Adipocyte (in vitro differentiated cells): Measurements from ENCODE around the gene XRCC3.
A peak's percentile ranks its signal among the peaks of the same experiment; 100 is the strongest.
"Not testable (repeated sequence)": the region's sequence is repeated elsewhere in the genome, so short reads cannot be mapped to it uniquely, and the experiment has no call there.

Experiments
- DNase-seq: peaks from one replicate; pipeline ENCODE4 v3.0.0-alpha.2; 2015; ENCODE audit warnings: low read depth
- H3K27me3 ChIP-seq: replicated peaks from 2 replicates; pipeline ENCODE4 v1.7.0; 2013; ENCODE audit warnings: mild to moderate bottlenecking, low read length, moderate library complexity; ENCODE audit not compliant: control insufficient read depth, insufficient read depth
- H3K36me3 ChIP-seq: 2 replicates; pipeline ENCODE4 v1.7.0; 2013; ENCODE audit warnings: low read length, mild to moderate bottlenecking, moderate library complexity; ENCODE audit not compliant: control insufficient read depth, insufficient read depth, severe bottlenecking
- H3K4me1 ChIP-seq: 2 replicates; pipeline ENCODE4 v1.7.0; 2013; ENCODE audit warnings: mild to moderate bottlenecking, low read length, moderate library complexity; ENCODE audit not compliant: control insufficient read depth, insufficient read depth
- H3K4me3 ChIP-seq: 2 replicates; pipeline ENCODE4 v1.7.0; 2013; ENCODE audit warnings: mild to moderate bottlenecking, low read length, moderate library complexity
- H3K9ac ChIP-seq: 2 replicates; pipeline ENCODE4 v1.7.0; 2013; ENCODE audit warnings: mild to moderate bottlenecking, low read length, moderate library complexity
- H3K9me3 ChIP-seq: 2 replicates; pipeline ENCODE4 v1.7.0; 2013; ENCODE audit warnings: mild to moderate bottlenecking, low read length, moderate library complexity; ENCODE audit not compliant: control insufficient read depth

The XRCC3 gene

GRCh38 chr14:103696070-103696402, 19.2 kb downstream of the XRCC3 start:
- H3K36me3 ChIP-seq: peaks cover 62% of the 10 kb centered on the region
- peak overlapping the region; percentile 48 for H3K9ac ChIP-seq
- no peak overlapping the region for H3K4me3 ChIP-seq
- H3K9me3 ChIP-seq: no peaks in the 10 kb centered on the region
- H3K4me1 ChIP-seq: peaks cover 42% of the 10 kb centered on the region
- H3K27me3 ChIP-seq: no peaks in the 10 kb centered on the region
- DNase-seq: no peak

GRCh38 chr14:103695296-103696069, 19.8 kb downstream of the XRCC3 start:
- peaks cover 36% of the 10 kb centered on the region for H3K4me1 ChIP-seq
- H3K36me3 ChIP-seq: peaks cover 62% of the 10 kb centered on the region
- H3K9me3 ChIP-seq: no peaks in the 10 kb centered on the region
- no peak for DNase-seq
- no peak overlapping the region for H3K9ac ChIP-seq
- no peaks in the 10 kb centered on the region for H3K27me3 ChIP-seq
- no peak overlapping the region for H3K4me3 ChIP-seq

GRCh38 chr14:103694572-103695026, 20.7 kb downstream of the XRCC3 start:
- no peak for DNase-seq
- Histone ChIP-seq H3K36me3 (peaks cover 65% of the 10 kb centered on the region), H3K4me3 (no peak overlapping the region), H3K9me3 (no peaks in the 10 kb centered on the region), H3K9ac (no peak overlapping the region), H3K4me1 (peaks cover 33% of the 10 kb centered on the region), H3K27me3 (no peaks in the 10 kb centered on the region)

GRCh38 chr14:103693515-103693914, 21.7 kb downstream of the XRCC3 start:
- Histone ChIP-seq H3K4me3 (no peak overlapping the region), H3K4me1 (peaks cover 41% of the 10 kb centered on the region), H3K9ac (no peak overlapping the region), H3K36me3 (peaks cover 57% of the 10 kb centered on the region), H3K9me3 (no peaks in the 10 kb centered on the region), H3K27me3 (no peaks in the 10 kb centered on the region)
- DNase-seq: no peak

- Histone ChIP-seq H3K9ac (no peak overlapping the region), H3K4me1 (peaks cover 42% of the 10 kb centered on the region), H3K36me3 (peaks cover 52% of the 10 kb centered on the region), H3K9me3 (no peaks in the 10 kb centered on the region), H3K27me3 (no peaks in the 10 kb centered on the region), H3K4me3 (no peak overlapping the region)
- DNase-seq: no peak
Measured at GRCh38 chr14:103692871-103693270, 22.4 kb downstream of the XRCC3 start.

- Histone ChIP-seq H3K36me3 (peaks cover 55% of the 10 kb centered on the region), H3K9me3 (no peaks in the 10 kb centered on the region), H3K4me3 (no peak overlapping the region), H3K9ac (no peak overlapping the region), H3K27me3 (no peaks in the 10 kb centered on the region), H3K4me1 (peaks cover 41% of the 10 kb centered on the region)
- no peak for DNase-seq
Measured at GRCh38 chr14:103692159-103692558, 23.1 kb downstream of the XRCC3 start.

- H3K4me1 ChIP-seq: peaks cover 39% of the 10 kb centered on the region
- DNase-seq, H3K4me3 ChIP-seq, H3K27me3 ChIP-seq, H3K9me3 ChIP-seq, H3K9ac ChIP-seq: not testable (repeated sequence)
- H3K36me3 ChIP-seq: peaks cover 60% of the 10 kb centered on the region
Measured at GRCh38 chr14:103691655-103692054, 23.6 kb downstream of the XRCC3 start.

GRCh38 chr14:103690332-103690731, 24.9 kb downstream of the XRCC3 start:
- H3K4me3 ChIP-seq: no peak overlapping the region
- DNase-seq: no peak
- H3K27me3 ChIP-seq: no peaks in the 10 kb centered on the region
- no peak overlapping the region for H3K9ac ChIP-seq
- H3K36me3 ChIP-seq: peaks cover 73% of the 10 kb centered on the region
- no peaks in the 10 kb centered on the region for H3K9me3 ChIP-seq
- peaks cover 37% of the 10 kb centered on the region for H3K4me1 ChIP-seq

- no peak for DNase-seq
- Histone ChIP-seq H3K4me3 (no peak overlapping the region), H3K9ac (peak overlapping the region; percentile 9), H3K9me3 (no peaks in the 10 kb centered on the region), H3K36me3 (peaks cover 77% of the 10 kb centered on the region), H3K27me3 (no peaks in the 10 kb centered on the region), H3K4me1 (peaks cover 36% of the 10 kb centered on the region)
Measured at GRCh38 chr14:103688906-103689902, 26.0 kb downstream of the XRCC3 start.

GRCh38 chr14:103688441-103688840, 26.8 kb downstream of the XRCC3 start:
- DNase-seq: no peak
- Histone ChIP-seq H3K27me3 (no peaks in the 10 kb centered on the region), H3K4me1 (peaks cover 36% of the 10 kb centered on the region), H3K9me3 (no peaks in the 10 kb centered on the region), H3K9ac (peak overlapping the region; percentile 9), H3K36me3 (peaks cover 76% of the 10 kb centered on the region), H3K4me3 (no peak overlapping the region)

- Histone ChIP-seq H3K9me3 (no peaks in the 10 kb centered on the region), H3K27me3 (no peaks in the 10 kb centered on the region), H3K4me1 (peaks cover 36% of the 10 kb centered on the region), H3K9ac (no peak overlapping the region), H3K36me3 (peaks cover 76% of the 10 kb centered on the region), H3K4me3 (no peak overlapping the region)
- no peak for DNase-seq
Measured at GRCh38 chr14:103687712-103688111, 27.5 kb downstream of the XRCC3 start.
